SIG-M5 (cell line): ENCODE results near the gene TANK.

Experiments
- DNase-seq: peaks from one replicate; lab custom pipeline; 2025; lab: John Stamatoyannopoulos, UW

TANK gene

GRCh38 chr2:161134547-161135518, 25.4 kb upstream of the TANK start:
- DNase-seq = no peak

GRCh38 chr2:161135951-161136593, 24.2 kb upstream of the TANK start:
- no peak for DNase-seq

- peak; percentile 77 for DNase-seq
Observed at GRCh38 chr2:161136696-161137324, 23.4 kb upstream of the TANK start.

GRCh38 chr2:161138429-161138828, 21.8 kb upstream of the TANK start:
- DNase-seq = no peak

DNA sequence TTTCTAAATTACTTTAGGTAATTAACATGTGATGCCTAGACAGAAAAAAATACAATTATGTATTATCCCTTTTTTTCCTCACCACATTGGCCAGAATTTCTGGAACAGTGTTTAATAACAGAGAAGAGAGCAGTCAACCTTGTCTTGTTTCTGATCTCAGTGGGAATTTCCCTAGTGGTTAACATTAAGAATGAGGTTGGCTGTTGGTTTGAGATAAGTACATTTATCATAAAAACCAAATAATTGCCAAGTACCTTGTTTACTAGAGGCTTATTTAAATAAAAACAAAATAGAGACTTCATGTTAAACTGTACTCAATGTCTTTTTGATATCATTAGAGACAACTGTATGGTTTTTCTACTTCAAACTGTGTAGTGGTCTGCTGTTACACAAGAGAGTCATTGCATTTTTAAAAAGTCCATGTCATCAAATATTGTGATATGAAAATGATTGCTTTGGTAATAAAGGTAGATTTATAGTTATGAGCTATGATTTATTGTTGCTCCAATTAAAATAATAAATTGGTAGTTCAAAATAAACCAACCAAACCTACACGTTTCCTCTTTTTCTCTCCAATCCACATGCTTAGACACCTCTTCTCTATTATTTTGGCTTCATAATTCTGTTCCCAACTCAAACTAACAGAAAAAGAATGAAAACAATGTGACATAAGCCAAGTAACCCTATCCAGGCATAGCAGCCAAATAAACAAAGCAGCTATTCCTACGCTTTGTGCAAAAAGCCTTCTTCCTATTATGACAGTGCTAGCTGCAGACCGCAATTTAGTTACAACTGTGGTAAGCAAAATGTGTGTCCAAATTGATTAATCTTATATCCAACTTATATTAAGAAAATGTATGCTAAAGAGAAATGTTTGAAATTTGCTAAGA, 20.9 kb upstream of the TANK start:
- no peak for DNase-seq

- peak; percentile 37 for DNase-seq
Observed at GRCh38 chr2:161141033-161141432, 19.2 kb upstream of the TANK start.

DNA sequence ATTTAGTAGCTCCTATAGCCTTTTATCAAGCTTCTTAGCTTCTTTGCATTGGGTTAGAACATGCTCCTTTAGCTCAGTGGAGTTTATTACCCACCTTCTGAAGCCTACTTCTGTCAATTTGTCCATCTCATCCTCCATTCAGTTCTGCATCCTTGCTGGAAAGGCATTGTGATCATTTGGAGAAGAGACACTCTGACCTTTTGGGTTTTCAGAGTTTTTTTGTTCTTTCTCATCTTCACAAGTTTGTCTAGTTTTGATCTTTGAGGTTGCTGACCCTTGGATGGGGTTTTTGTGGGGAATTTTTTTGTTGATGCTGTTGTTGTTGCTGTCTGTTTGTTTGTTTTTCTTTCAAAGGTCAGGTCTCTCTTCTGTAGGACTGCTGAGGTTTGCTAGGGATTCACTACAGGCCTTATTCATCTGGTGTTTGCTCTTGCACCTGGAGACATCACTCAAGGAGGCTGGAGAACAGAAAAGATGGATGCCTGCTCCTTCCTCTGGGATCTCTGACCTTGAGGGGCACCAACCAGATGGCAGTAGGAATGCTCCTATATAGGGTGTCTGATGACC, 13.9 kb upstream of the TANK start:
- DNase-seq = no peak

- no peak for DNase-seq
Observed at GRCh38 chr2:161146996-161147395, 13.2 kb upstream of the TANK start.

DNA sequence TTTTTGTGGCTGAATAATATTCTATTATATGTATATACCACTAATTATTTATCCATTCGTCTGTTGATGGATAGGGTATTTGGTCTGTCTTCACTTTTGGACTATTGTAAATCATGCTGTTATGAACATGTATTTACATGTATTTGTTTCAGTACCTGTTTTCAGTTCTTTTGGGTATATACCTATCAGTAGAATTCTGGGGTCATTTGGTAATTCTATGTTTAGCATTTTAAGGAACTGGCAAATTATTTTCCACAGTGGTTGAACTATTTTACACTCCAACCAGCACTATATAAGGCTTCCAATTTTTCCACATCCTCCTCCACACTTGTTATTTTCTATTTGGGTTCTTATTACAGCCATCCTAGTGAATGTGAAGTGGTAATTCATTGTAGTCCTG, 12.4 kb upstream of the TANK start:
- no peak for DNase-seq

- no peak for DNase-seq
Observed at GRCh38 chr2:161150704-161151103, 9.5 kb upstream of the TANK start.

DNA sequence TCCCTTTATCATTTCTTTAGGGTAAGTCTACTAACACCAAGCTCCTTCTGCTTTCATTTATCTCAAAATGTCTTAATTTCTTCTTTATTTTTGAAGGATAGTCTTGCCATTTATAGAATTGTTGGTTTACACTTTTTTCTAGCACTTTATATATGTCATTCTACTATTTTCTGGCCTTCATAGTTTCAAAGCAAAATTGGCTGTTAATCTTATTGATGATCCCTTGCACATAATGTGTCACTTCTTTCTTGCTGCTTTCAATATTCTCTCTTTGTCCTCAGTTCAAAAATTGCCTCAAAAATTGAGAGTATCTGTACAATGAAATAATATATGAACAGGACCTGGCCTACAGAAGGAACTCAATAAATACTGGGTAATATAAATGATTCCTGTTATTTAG, 7.9 kb upstream of the TANK start:
- DNase-seq = no peak

GRCh38 chr2:161158882-161159281, 1.3 kb upstream of the TANK start:
- no peak for DNase-seq

DNA sequence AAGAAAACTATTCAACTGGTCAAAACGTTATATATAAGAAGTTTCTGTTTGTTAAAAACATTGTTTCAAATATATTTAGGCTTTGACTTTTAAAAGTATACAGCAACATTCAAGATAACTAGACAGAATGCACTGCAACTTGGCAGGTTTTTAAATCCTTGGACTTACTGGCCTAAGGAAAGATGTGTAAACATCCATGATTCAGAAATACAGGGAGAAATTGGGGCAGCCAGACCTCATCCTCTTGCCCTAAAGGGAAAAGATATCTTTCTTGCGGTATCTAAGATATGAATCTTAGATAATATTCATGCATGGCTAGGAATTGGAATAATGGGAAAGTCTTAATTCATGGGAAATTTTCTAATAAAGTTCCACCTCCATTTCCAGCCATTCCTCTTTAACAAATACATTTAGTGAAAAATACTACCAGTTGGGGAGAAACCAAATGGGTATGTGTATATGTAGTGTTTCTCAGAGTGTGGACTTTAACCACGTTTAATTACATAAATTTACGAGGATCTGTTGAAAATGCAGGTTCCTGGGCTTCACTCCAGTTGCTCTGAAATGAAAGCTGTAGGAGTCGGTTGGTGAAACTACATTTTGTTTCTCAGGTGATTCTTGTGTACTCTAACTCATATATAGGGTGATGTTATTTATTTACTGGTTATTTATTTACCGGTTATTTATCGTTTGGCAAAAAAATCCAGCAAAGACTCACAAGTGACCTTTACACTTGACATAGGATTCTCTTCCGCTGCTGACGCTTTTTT, 587 bp upstream of the TANK start:
- DNase-seq = no peak

GRCh38 chr2:161161074-161161706, 962 bp downstream of the TANK start:
- DNase-seq = no peak

GRCh38 chr2:161163440-161163839, 3.2 kb downstream of the TANK start:
- no peak for DNase-seq

DNA sequence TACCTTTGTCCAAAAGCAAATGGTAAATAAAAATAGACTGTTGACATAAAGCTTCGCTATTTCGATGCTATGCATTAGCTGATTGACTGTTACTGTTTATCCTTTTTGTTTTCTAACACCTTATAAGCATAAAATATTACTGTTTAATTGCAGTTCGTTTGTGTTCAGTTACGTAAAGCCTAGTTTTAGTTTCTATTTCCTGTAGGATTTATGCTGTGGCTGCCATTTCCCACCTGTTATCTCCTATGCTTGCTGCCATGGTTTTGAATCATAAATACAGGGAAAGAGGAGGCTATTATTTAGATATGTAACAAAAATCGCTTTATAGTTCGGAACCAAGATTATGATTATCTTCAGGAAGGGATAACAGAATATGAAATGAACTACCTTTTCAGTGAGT, 3.9 kb downstream of the TANK start:
- no peak for DNase-seq

DNA sequence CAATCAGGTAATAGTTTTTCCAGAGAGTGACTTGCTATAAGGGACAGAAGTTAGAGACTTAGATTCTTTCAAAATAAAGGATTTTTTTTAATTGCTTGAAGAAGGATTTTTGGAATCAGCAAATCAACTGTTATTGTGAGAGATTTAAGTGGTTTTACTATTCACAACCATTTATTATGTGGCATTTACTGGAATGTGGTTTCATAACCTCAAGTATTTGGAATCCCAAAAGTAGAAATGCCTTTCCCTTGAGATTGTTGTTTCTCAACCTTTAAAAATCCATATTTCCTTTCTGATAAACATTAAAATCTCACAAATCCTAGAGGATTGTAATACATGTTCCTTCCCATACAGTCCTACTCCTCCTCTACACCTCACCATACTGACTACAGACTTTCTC, 5.0 kb downstream of the TANK start:
- DNase-seq = no peak

- DNase-seq = peak; percentile 75
Observed at GRCh38 chr2:161165811-161166210, 5.6 kb downstream of the TANK start.

DNA sequence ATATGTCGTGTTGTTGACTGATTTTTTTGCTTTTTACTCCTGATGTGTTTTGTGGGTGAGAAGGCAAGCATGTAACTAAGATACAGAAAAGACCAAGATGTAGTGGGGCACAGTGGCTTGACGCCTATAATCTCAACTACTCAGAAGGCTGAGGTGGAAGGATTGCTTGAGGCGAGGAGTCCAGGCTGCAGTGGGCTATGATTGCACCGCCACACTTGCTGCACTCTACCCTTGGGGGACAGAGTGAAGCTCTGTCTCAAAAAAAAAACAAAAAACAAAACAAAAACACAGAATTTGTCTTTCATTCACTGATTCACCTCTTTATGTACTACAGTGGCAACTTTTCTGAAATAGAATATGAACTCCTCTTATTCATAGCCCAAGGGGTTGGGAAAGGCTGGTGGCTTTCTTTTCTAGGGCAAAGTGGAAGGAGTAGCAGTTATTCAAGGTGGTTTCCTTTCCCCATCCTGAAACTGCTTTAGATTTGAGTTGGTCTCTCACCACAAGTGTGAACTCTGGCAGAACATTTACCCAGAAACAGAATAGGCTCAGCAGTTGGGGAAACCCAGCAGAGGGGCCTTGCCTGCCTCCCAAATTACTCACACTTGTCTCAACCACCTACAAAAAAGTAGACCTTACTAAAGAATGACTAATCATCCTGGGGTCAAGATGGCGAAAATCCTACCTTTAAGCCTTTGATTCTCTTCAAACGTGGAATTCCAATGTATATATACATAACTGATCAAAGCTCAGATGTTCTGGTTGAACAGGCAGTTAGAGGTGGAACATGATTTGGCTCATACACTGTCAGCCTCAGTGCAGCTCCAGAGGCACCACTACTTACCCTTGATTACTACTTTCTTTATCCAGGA, 6.5 kb downstream of the TANK start:
- no peak for DNase-seq
